Measurements from ENCODE around the gene RGS3. TPM values are rescaled to one million over a fixed set of nuclear protein-coding genes. Genes with fewer than 3 reads are reported as not detected.
A peak's percentile ranks its signal among the peaks of the same experiment; 100 is the strongest.

The RGS3 gene
- total RNA-seq, 2 donors from 2014 or later, result 112 to 184 TPM

- no peaks in the 10 kb centered on the region for H3K27me3 ChIP-seq
- TF ChIP-seq, protein P1, sequence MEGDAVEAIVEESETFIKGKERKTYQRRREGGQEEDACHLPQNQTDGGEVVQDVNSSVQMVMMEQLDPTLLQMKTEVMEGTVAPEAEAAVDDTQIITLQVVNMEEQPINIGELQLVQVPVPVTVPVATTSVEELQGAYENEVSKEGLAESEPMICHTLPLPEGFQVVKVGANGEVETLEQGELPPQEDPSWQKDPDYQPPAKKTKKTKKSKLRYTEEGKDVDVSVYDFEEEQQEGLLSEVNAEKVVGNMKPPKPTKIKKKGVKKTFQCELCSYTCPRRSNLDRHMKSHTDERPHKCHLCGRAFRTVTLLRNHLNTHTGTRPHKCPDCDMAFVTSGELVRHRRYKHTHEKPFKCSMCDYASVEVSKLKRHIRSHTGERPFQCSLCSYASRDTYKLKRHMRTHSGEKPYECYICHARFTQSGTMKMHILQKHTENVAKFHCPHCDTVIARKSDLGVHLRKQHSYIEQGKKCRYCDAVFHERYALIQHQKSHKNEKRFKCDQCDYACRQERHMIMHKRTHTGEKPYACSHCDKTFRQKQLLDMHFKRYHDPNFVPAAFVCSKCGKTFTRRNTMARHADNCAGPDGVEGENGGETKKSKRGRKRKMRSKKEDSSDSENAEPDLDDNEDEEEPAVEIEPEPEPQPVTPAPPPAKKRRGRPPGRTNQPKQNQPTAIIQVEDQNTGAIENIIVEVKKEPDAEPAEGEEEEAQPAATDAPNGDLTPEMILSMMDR (IDR thresholded peaks at IDR 0.05), result no peak
- no peak for DNase-seq (ENCODE audit: low spot score)
- H3K36me3 ChIP-seq, result no peaks in the 10 kb centered on the region
- no peak overlapping the region for H3K4me3 ChIP-seq
- no peaks in the 10 kb centered on the region for H3K9me3 ChIP-seq
- H3K27ac ChIP-seq, result peak overlapping the region; percentile 74 to 89
- H3K4me1 ChIP-seq, result peaks cover 0 to 17% of the 10 kb centered on the region in 2 donors
Measured at GRCh38 chr9:113467183-113467582, 3.7 kb downstream of the RGS3 start.

DNA sequence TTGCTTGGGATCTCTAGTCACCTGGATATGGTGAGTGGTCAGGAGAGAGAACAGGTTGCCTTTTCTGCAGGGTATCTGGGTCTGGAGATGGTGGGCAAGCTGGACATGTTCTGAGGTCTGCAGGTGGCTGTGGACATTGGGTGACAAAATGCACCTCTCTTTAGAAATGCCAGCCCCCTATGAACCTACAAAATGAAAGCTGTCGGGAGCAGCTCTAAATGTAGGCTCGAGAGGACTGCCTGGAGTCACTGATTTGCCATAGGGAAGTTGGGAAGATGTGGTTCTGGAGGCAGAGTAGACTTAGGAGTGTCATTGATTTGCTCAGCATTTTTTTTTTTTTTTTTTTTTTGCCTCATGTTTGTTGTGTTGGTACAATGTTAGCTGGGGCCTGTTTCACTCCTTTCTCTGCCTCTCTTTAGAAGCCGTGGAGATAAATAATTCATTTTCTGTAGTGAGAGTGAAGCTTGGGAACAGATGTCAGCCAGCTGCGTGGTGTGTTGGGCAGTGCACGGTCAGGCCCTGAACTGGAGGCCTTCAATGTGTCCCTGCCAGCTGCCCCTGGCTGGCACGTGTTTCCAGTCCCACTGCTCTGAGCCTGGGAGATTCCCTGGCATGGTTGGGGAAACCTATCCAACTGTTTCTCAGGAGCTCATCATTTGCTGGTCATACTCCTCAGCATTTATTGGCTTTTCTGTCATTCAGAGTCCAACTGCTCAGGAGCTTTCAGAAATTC lies 5.4 kb downstream of the RGS3 start:
- Histone ChIP-seq H3K4me1 (peaks cover 0 to 7% of the 10 kb centered on the region in 2 donors), H3K36me3 (no peaks in the 10 kb centered on the region), H3K27ac (peak overlapping the region; percentile 64 to 89), H3K27me3 (no peaks in the 10 kb centered on the region), H3K4me3 (no peak overlapping the region), H3K9me3 (no peaks in the 10 kb centered on the region)
- peak; percentile 59 for DNase-seq (ENCODE audit: low spot score)
- TF ChIP-seq, protein P1 (IDR thresholded peaks at IDR 0.05), result no peak

GRCh38 chr9:113471143-113471542 lies 7.6 kb downstream of the RGS3 start:
- TF ChIP-seq, protein P1 (IDR thresholded peaks at IDR 0.05), result no peak
- no peaks in the 10 kb centered on the region for H3K9me3 ChIP-seq
- peaks cover 0 to 24% of the 10 kb centered on the region in 2 donors for H3K4me1 ChIP-seq
- peak overlapping the region; percentile 2 to 24 for H3K27ac ChIP-seq
- DNase-seq (ENCODE audit: low spot score), result peak; percentile 18
- no peaks in the 10 kb centered on the region for H3K36me3 ChIP-seq
- H3K4me3 ChIP-seq, result no peak overlapping the region
- H3K27me3 ChIP-seq, result no peaks in the 10 kb centered on the region

DNA sequence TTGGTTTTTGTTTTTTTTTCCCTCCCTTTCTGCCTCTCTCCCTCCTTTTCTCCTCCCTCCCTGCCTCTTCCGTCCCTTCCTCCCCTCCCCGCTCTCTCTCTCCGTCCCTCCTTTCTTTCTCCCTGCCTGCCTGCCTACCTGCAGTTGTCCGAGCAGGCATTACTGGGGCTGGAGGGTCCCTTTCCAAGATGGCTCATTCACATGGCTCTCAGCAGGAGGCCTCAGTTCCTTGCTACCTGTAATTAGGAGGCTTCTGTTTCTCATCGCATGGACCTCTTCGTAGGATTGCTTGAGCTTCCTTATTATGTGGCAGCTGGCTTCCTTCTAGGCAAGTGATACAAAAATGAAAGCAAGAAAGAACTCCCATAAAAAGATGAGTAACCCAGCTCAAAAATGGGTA lies 8.0 kb downstream of the RGS3 start:
- peak overlapping the region; percentile 2 to 24 for H3K27ac ChIP-seq
- H3K4me1 ChIP-seq, result peaks cover 0 to 28% of the 10 kb centered on the region in 2 donors
- H3K4me3 ChIP-seq, result no peak overlapping the region
- DNase-seq (ENCODE audit: low spot score), result peak; percentile 18
- TF ChIP-seq, protein P1 (IDR thresholded peaks at IDR 0.05), result no peak
- H3K27me3 ChIP-seq, result no peaks in the 10 kb centered on the region
- no peaks in the 10 kb centered on the region for H3K36me3 ChIP-seq
- H3K9me3 ChIP-seq, result no peaks in the 10 kb centered on the region

GRCh38 chr9:113472199-113472598 lies 8.7 kb downstream of the RGS3 start:
- TF ChIP-seq, protein P1 (IDR thresholded peaks at IDR 0.05), result no peak

More at GRCh38 chr9:113472199-113472598, 8.7 kb downstream of the RGS3 start:
- H3K36me3 ChIP-seq, result no peaks in the 10 kb centered on the region
- peaks cover 0 to 34% of the 10 kb centered on the region in 2 donors for H3K4me1 ChIP-seq
- no peak for DNase-seq (ENCODE audit: low spot score)
- H3K9me3 ChIP-seq, result no peaks in the 10 kb centered on the region
- no peaks in the 10 kb centered on the region for H3K27me3 ChIP-seq
- peak overlapping the region in 1 of 2 donors; percentile 16 for H3K27ac ChIP-seq
- no peak overlapping the region for H3K4me3 ChIP-seq
